ENCODE data around the gene RENBP. TPM values are rescaled to one million over a fixed set of nuclear protein-coding genes. Genes with fewer than 3 reads are reported as not detected.

RENBP gene
- polyA plus RNA-seq, 1 of the 3 experiments (the other 2 are of a cell fraction) = 0.90 TPM

- Histone ChIP-seq H3K27ac (ENCODE audit: low read depth in 2 of 2, low read length in 1 of 2) (no peak overlapping the region), H3K9ac (no peak overlapping the region), H3K4me2 (no peak overlapping the region), H3F3A (replicated peaks; ENCODE audit: insufficient read depth) (no peaks in the 10 kb centered on the region), H3K36me3 (replicated peaks in 1 of 2; ENCODE audit: control insufficient read depth in 1 of 2, insufficient read depth in 2 of 2, low read length in 1 of 2) (no peaks in the 10 kb centered on the region), H3K4me3 (ENCODE audit: low read depth in 2 of 2, low read length in 1 of 2) (no peak overlapping the region), H4K20me1 (ENCODE audit: insufficient read depth) (no peaks in the 10 kb centered on the region), H3K4me1 (ENCODE audit: control insufficient read depth in 1 of 2, insufficient read depth in 2 of 2, low read depth in 1 of 2, low read length in 1 of 2) (peaks cover 0 to 37% of the 10 kb centered on the region in 2 experiments; a peak in 1 of 4 replicates), H3K9me3 (no peaks in the 10 kb centered on the region), H3K9me2 (no peaks in the 10 kb centered on the region), H3K79me2 (ENCODE audit: insufficient read depth) (no peaks in the 10 kb centered on the region), H3K27me3 (ENCODE audit: insufficient read depth) (peaks cover 52% of the 10 kb centered on the region), H2AFZ (ENCODE audit: low read depth) (no peak overlapping the region)
- ChIA-PET POLR2A (no interaction called here), CTCF (interaction anchor here (1.0 to 12.9 kb wide), 2 partner anchors 10 to 33 kb away, joined by 3 to 130 read pairs; no protein-coding TSS in a partner anchor)
- DNase-seq = no peak
- 42% methylated on average over 12 of the region's 13 CpGs for WGBS (ENCODE audit: low lambda C conversion rate)
- TF ChIP-seq POLR2AphosphoS5 (IDR thresholded peaks at IDR 0.05; ENCODE audit: low read depth, low read length) (no peak), TAF1 (IDR thresholded peaks at IDR 0.05; ENCODE audit: borderline replicate concordance, low read depth, low read length) (no peak), RXRA (IDR thresholded peaks at IDR 0.05; ENCODE audit: borderline replicate concordance, low read depth) (no peak), FOXM1 (IDR thresholded peaks at IDR 0.05; ENCODE audit: low read depth) (no peak), CTCF (IDR thresholded peaks at IDR 0.05) (no peak), JUND (IDR thresholded peaks at IDR 0.05) (no peak)
Observed at GRCh38 chrX:153919281-153919680, 25.2 kb downstream of the RENBP start.

GRCh38 chrX:153917869-153918268 lies 26.6 kb downstream of the RENBP start:
- no peaks in the 10 kb centered on the region for H3K9me3 ChIP-seq
- H3K4me2 ChIP-seq = no peak overlapping the region
- H3K36me3 ChIP-seq (replicated peaks in 1 of 2; ENCODE audit: control insufficient read depth in 1 of 2, insufficient read depth in 2 of 2, low read length in 1 of 2) = no peaks in the 10 kb centered on the region
- no peak for DNase-seq
- peaks cover 60% of the 10 kb centered on the region for H3K27me3 ChIP-seq (ENCODE audit: insufficient read depth)
- CTCF ChIA-PET = interaction anchor here (0.6 to 12.9 kb wide), 4 partner anchors 8 to 145 kb away, joined by 3 to 130 read pairs (median 3); no protein-coding TSS in a partner anchor
- POLR2A ChIA-PET = no interaction called here
- H3K79me2 ChIP-seq (ENCODE audit: insufficient read depth) = no peaks in the 10 kb centered on the region
- no peak for TF ChIP-seq CTCF (IDR thresholded peaks at IDR 0.05)
- no peak for TF ChIP-seq USF1 (IDR thresholded peaks at IDR 0.05; ENCODE audit: borderline replicate concordance, low read depth)
- no peak for TF ChIP-seq JUND (IDR thresholded peaks at IDR 0.05)
- no peak for TF ChIP-seq EZH2phosphoT487 (IDR thresholded peaks at IDR 0.05; ENCODE audit: borderline replicate concordance, low read depth)
- H2AFZ ChIP-seq (ENCODE audit: low read depth) = no peak overlapping the region
- H3K27ac ChIP-seq (ENCODE audit: low read depth in 2 of 2, low read length in 1 of 2) = no peak overlapping the region
- H3K9me2 ChIP-seq = no peaks in the 10 kb centered on the region
- 36% methylated on average over 6 of the region's 6 CpGs for WGBS (ENCODE audit: low lambda C conversion rate)
- no peak overlapping the region for H3K9ac ChIP-seq
- H3K4me1 ChIP-seq (ENCODE audit: control insufficient read depth in 1 of 2, insufficient read depth in 2 of 2, low read depth in 1 of 2, low read length in 1 of 2) = peaks cover 0 to 30% of the 10 kb centered on the region in 2 experiments; a peak in 1 of 4 replicates
- no peak overlapping the region for H3K4me3 ChIP-seq (ENCODE audit: low read depth in 2 of 2, low read length in 1 of 2)
- H3F3A ChIP-seq (replicated peaks; ENCODE audit: insufficient read depth) = no peaks in the 10 kb centered on the region
- no peaks in the 10 kb centered on the region for H4K20me1 ChIP-seq (ENCODE audit: insufficient read depth)

Data from SK-N-SH (cell line).